ENCODE measurements around the gene RBM10. TPM values are rescaled to one million over a fixed set of nuclear protein-coding genes. Genes with fewer than 3 reads are reported as not detected.

Gene RBM10
- total and polyA plus RNA-seq, 2 of the 13 experiments (the other 11 are each of a cell fraction or from before 2014, with no cell fraction given): 15.9 to 43.1 TPM

DNA sequence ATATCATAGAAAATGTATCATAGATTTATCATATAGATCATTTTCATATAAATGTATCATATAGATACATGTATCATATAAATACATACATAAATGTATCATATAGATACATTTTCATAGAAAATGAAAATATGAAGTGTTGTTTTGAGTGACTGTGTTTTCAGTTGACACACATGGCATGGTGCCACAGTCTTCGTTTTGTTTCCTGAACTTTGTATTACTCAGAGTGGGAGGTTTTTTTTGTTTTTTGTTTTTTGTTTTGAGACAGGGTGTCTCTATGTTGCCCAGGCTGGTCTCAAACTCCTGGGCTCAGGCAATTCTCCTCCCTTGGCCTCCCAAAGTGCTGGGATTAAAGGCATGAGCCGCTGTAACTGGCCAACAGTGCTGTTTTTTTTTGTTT lies 3.9 kb downstream of the RBM10 start (continued):
- TF ChIP-seq GRHL1 (CRISPR knock-in tag; conservative IDR thresholded peaks at IDR 0.05) (no peak), KLF16 (CRISPR knock-in tag; IDR thresholded peaks at IDR 0.05) (no peak), POGK (CRISPR knock-in tag; conservative IDR thresholded peaks at IDR 0.05) (no peak), ZNF563 (CRISPR knock-in tag; IDR thresholded peaks at IDR 0.05) (no peak), NFYB (CRISPR knock-in tag; IDR thresholded peaks at IDR 0.05) (no peak), GZF1 (CRISPR knock-in tag; IDR thresholded peaks at IDR 0.05) (no peak), ZNF713 (CRISPR knock-in tag; IDR thresholded peaks at IDR 0.05) (no peak), ZFP90 (CRISPR knock-in tag; IDR thresholded peaks at IDR 0.05; ENCODE audit: borderline replicate concordance) (no peak), RELA (CRISPR knock-in tag; IDR thresholded peaks at IDR 0.05) (no peak), ZNF761 (CRISPR knock-in tag; conservative IDR thresholded peaks at IDR 0.05) (no peak)
- TF ChIP-seq, protein P1, sequence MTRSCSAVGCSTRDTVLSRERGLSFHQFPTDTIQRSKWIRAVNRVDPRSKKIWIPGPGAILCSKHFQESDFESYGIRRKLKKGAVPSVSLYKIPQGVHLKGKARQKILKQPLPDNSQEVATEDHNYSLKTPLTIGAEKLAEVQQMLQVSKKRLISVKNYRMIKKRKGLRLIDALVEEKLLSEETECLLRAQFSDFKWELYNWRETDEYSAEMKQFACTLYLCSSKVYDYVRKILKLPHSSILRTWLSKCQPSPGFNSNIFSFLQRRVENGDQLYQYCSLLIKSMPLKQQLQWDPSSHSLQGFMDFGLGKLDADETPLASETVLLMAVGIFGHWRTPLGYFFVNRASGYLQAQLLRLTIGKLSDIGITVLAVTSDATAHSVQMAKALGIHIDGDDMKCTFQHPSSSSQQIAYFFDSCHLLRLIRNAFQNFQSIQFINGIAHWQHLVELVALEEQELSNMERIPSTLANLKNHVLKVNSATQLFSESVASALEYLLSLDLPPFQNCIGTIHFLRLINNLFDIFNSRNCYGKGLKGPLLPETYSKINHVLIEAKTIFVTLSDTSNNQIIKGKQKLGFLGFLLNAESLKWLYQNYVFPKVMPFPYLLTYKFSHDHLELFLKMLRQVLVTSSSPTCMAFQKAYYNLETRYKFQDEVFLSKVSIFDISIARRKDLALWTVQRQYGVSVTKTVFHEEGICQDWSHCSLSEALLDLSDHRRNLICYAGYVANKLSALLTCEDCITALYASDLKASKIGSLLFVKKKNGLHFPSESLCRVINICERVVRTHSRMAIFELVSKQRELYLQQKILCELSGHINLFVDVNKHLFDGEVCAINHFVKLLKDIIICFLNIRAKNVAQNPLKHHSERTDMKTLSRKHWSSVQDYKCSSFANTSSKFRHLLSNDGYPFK (CRISPR knock-in tag; IDR thresholded peaks at IDR 0.05; ENCODE audit: borderline replicate concordance): no peak

Measured in HepG2 (cell line).